SIG-M5 (cell line): ENCODE data around the gene OR7G2.

Source experiments
- DNase-seq: peaks from one replicate; lab custom pipeline; 2025; lab: John Stamatoyannopoulos, UW

OR7G2 gene

GRCh38 chr19:9107375-9107774, at the start of gene OR7G2:
Gene OR7G2, minus strand, starts transcription at chr19:9107475. Its CDS starts 4,232 bp downstream, at chr19:9103243.
- DNase-seq = no peak

GRCh38 chr19:9156304-9156703, 49.0 kb upstream of the OR7G2 start:
- no peak for DNase-seq

GRCh38 chr19:9155591-9155990, 48.3 kb upstream of the OR7G2 start:
- no peak for DNase-seq

- DNase-seq = no peak
Observed at GRCh38 chr19:9151367-9151766, 44.1 kb upstream of the OR7G2 start.

GRCh38 chr19:9150650-9151049, 43.4 kb upstream of the OR7G2 start:
- no peak for DNase-seq

- DNase-seq = no peak
Observed at GRCh38 chr19:9149997-9150396, 42.7 kb upstream of the OR7G2 start.

GRCh38 chr19:9148697-9149096, 41.4 kb upstream of the OR7G2 start:
- DNase-seq = no peak

- no peak for DNase-seq
Observed at GRCh38 chr19:9146882-9147281, 39.6 kb upstream of the OR7G2 start.

- DNase-seq = no peak
Observed at GRCh38 chr19:9144920-9145319, 37.6 kb upstream of the OR7G2 start.

- DNase-seq = peak; percentile 59
Observed at GRCh38 chr19:9140159-9140874, 33.0 kb upstream of the OR7G2 start, which contains the start of gene ZNF317. Gene ZNF317, plus strand, starts transcription at chr19:9140397. Its CDS starts 15,620 bp downstream, at chr19:9156017.

GRCh38 chr19:9139609-9140158, 32.4 kb upstream of the OR7G2 start:
- DNase-seq = no peak

GRCh38 chr19:9132422-9132821, 25.1 kb upstream of the OR7G2 start:
- no peak for DNase-seq

- no peak for DNase-seq
Observed at GRCh38 chr19:9130965-9131364, 23.7 kb upstream of the OR7G2 start.

- DNase-seq = no peak
Observed at GRCh38 chr19:9128171-9128570, 20.9 kb upstream of the OR7G2 start.

- no peak for DNase-seq
Observed at GRCh38 chr19:9126900-9127405, 19.7 kb upstream of the OR7G2 start, which contains the start of gene OR7G3. Gene OR7G3, minus strand, starts transcription at chr19:9126950. Its CDS starts 0 bp downstream, at chr19:9126950.

- DNase-seq = no peak
Observed at GRCh38 chr19:9116547-9116946, 9.3 kb upstream of the OR7G2 start.

GRCh38 chr19:9115307-9115813, 8.1 kb upstream of the OR7G2 start, which contains the start of gene OR7G1:
Gene OR7G1, minus strand, starts transcription at chr19:9115763. Its CDS starts 0 bp downstream, at chr19:9115763.
- DNase-seq = no peak

- DNase-seq = no peak
Observed at GRCh38 chr19:9109959-9110358, 2.7 kb upstream of the OR7G2 start.

- DNase-seq = no peak
Observed at GRCh38 chr19:9086761-9087160, 20.5 kb downstream of the OR7G2 start, which contains the start of gene OR1M1. Gene OR1M1, plus strand, starts transcription at chr19:9087061. Its CDS starts 6,184 bp downstream, at chr19:9093245.

GRCh38 chr19:9078651-9079050, 28.6 kb downstream of the OR7G2 start:
- DNase-seq = no peak

- DNase-seq = no peak
Observed at GRCh38 chr19:9076901-9077300, 30.4 kb downstream of the OR7G2 start.

- no peak for DNase-seq
Observed at GRCh38 chr19:9075064-9075949, 32.0 kb downstream of the OR7G2 start.
